ENCODE measurements around the gene NATD1.
"Not testable (repeated sequence)": the region's sequence is repeated elsewhere in the genome, so short reads cannot be mapped to it uniquely, and the experiment has no call there.

The NATD1 gene

DNA sequence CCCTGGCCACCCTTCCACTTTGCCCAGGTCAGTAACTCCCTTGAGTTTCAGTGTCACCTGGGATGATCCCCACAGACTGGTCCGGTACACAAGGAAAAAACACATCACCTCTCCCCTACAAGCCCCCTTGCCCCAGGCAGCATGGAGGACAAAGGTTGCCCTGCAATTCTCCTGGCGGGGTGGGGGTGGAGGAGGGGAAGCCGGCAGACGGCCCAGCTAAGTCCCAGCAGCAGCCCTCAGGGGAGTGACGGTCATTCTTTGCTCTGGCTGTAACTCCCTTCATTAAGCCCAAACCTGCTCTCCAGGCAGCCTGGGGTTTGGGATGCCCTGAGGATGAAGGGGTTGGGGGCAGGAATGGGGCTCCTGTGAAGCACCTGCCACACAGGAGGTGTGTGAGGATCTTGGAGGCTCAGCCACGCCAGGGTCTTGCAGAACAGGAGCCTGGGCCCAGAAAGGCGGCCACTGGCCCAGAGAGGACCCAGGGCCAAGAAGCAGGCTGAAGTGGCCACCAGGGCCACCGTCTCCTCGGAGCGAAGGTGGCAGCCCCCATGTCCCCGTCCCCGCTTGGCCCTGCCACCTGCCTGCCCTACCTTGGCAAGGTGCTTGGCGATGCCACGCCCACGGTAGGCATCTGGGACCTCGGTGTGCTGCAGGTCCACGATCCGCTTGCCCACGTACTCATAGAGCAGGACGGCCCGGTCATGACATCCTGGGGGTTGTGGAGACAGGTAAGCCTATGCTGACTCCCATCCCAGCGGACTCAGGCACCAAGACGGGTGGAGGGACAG lies 9.5 kb downstream of the NATD1 start:
- DNase-seq = no peak

DNA sequence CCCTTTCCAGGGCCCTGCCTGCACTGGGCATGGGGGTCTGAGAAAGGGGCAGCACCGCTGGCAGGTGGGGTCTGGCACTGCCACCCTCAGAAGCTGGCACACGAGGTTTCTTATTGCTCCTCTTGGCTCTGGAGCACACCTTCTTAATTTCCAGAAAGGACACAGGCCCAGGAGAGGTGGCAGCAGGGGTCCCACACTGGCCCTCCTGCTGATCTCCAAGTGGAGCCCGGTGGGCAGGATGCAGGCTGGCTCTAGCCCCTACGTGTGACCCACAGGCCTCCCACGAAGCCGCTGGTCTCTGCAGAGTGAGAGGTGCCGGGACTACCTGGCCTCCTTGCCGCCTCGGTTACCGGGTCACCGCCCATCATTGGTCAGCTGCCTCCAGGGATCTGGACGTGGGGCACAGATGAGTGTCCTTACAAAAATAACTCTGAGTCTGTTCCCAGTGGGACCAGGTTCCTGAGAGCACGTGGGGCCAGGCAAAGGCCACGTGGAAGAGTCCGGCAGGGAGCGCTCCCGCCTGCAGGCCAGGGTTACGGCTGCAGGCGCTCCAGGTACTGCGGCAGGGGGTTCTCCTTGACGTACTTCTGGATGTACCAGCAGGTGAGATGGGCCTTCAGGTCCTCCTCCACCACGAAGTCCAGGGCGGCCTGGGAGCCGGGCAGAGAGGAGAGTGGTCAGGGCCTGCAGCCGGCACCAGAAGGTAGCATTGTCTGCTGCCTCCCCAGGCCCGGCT lies 10.3 kb downstream of the NATD1 start:
- no peak for DNase-seq

DNA sequence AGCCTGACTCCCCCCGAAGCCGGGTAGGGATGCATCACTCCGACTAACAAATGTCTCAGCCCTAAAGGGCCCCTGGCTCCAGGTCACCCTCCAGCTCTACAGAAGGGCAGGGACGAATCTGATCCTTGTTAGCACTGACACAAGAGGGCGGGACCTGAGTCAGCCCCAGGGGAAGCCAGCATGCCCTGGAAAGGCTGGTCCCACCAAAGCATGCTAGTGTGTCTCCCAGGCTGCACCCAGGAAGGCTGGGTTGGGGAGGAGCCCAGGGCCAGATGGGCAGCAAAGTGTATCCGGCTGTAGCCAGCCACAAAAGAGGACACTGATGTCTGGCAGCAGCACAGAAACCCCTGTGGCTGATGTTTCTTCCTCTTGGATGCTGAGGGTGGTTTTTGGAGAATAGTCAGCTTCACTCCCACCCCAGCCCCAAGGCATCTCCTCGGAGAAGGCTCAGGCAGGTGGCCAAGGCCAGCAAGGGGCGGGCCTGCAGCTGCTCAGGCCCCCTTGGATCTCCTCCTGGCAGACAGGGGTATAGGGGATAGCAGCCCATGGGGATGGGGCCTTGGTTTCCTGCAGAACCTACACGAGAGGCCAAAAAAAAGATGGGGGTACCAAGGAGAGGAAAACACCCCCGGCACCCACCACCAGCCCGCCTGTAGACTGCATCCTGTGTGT lies 11.0 kb downstream of the NATD1 start:
- DNase-seq = no peak

DNA sequence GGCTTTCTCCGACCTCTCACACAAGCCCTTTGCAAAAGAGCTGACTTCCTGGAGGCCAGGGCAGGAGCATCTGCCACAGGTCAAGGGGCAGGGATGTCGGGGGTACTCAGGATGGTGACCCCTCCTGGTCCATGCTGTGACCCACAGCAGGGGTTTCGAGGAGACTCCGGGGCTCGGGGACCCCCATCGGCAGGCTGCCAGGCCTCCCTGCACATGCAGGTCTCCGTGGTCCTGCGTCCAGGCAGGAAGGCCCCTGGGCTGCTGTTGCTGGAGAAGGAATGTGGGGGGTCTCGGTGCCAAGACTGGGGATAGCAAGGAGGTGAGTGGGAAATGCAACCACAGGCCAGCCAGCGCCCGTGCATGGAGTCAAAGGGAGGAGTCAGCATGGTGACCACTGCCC lies 11.6 kb downstream of the NATD1 start:
- no peak for DNase-seq

DNA sequence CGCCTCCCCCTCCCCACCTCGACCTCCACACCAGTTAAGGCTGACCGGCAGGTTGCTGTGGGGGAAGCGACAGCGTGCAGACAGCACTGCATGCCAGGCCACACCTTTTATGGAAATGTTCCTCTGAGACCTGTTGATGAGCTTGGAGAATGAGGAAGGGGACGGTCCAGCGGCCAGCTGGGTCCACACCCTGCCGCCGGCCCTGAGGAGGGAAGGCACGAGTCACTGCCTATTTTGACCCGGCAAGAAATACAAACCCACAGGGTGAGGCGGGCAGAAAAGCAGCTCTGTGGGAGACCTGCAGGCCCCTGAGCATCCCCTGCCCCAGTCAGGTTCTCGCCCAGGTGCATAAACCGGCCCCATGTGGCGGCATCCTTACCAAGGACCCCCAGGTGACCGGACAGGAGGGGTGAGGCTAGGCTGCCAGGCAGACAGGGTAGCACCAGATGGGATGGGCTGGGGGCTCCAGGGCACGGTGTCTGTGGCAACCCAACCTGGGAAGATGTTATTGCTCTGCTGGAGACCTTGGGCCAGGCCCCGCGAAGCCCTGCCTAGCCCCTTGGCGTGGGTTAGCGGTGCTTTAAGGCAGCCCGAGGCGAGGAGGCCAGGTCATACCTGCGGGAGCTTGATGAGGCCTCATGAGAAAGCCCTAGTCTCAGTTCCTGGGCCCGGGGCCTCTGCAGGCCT lies 12.7 kb downstream of the NATD1 start:
- DNase-seq = no peak

DNA sequence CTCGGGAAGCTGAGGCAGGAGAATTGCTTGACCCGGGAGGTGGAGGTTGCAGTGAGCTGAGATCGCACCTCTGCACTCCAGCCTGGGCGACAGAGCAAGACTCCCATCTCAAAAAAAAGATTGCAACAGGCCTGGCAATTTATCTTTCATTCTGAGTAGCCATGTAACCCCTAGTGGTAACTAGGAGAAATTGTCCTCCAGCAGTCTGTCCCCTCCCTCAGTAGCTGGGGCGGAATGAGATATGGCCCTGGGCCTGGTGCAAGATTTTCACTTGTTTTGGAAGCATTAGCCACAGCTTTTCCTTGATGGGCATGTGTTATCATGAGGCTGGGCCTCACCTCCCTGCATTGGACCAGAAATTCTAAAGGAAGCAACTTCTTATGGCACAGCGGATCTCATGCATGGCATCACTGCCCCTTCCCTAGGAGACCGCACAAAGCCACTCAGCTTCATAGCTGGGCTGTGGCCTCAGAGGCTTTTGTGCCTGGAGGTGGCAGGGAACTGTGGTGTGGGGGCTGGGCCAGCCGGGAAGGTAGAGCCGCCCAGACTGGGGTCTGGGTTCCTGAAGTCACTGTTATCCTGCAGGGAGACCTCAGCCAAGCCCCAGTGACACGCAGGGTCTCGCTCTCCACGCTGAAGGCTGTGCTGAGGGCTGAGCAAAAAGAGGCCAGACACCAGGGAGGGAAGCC lies 13.4 kb downstream of the NATD1 start:
- no peak for DNase-seq

DNA sequence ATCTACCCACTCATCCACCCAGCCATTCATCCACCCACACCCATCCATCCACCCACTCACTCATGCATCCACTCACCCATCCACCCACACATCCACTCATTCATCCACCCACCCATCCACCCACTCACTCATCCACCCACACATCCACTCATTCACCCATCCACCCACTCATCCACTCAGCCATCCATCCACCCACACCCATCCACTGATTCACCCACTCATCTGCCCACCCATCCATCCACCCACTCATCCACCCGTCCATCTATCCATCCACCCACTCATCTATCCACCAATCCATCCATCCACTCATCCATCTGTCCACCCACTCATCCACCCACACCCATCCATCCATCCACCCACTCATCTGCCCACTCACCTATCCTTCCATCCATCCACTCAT lies 17.3 kb downstream of the NATD1 start:
- no peak for DNase-seq

DNA sequence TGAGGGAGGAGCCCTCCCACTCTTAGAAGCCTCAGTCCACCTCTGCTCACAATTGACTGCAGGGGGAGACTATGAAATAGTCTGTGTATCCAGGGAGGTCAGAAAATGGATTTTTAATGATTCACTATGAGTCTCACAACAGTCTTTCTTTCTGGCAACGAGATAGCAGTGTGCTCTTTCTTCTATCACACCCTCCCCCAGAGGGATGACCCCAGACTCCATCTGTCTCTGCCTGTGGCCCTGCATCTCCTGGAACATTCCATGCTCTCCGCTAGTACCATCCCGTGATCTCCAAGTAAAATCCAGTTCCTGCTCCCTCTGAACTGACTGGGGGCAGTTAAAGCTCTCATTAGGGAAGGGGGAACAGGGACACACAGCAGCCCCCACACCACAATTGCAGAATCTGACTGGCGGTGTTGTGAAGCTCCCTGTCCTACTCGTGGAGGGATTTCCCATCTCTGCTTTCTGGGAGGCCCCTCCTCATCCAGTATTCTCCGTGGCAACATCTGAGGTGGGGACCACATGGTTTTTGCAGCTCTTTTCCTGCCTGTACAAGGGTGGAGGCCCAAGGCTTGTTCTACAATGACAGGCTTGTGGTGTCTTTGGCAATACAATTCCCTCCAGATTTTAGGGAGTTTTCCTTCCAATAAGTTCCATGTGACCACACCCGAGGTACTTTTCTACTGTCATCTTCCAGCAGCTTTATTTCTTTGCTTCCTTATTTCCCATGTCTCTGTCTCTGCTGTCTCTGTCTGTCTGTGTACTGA lies 19.4 kb downstream of the NATD1 start:
- DNase-seq = no peak

DNA sequence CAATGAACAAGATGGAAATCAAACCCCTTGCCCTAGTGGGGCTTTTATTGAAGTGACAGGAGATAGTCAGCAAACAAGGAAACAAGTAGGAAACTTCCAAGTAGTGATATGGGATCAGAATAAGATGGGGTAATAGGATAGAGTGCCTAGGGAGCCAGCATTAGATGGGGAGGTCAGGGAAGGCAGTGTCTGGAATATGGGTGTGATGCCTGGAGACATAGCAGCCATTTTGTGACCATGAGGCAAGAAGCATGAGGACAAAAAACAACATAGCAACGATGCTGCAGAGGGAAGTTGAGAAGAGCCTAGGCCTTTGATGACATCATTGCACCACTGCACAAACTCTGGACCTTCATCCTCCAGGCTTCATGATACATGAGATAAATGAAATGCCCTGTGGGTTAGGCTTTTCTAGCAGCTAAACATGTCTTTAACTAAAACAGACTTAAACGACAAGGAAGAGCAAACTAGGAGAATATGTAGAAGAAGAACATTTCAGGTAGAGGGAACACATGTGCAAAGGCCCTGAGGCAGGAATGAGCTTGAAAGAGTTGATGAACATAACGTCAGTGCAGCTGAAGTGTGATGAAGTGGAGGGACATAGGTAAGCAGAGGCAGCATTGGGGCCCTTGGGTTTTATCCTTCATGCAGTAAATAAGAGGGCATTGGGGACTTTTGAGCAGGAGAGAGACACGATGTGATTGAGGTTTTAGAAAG lies 21.0 kb downstream of the NATD1 start:
- no peak for DNase-seq

DNA sequence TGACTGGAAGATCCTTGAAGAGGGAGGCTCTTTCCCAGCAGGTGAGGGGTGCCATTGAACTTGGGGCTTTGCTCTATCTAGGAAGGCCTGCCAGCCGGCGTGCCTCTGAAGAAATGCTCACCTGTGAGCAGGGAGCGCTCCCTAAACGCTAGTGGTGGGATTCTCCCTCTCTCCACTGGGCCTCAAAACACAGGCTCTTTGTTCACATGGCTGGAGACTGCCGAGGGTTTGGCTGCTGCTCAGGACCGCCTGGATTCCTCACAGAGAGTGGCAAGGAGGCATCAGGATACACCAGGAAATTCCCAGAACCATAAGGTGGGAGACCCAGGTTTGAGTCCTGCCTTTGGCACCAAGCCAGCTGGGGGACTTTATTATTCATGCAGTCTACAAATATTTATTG lies 21.7 kb downstream of the NATD1 start:
- no peak for DNase-seq

DNA sequence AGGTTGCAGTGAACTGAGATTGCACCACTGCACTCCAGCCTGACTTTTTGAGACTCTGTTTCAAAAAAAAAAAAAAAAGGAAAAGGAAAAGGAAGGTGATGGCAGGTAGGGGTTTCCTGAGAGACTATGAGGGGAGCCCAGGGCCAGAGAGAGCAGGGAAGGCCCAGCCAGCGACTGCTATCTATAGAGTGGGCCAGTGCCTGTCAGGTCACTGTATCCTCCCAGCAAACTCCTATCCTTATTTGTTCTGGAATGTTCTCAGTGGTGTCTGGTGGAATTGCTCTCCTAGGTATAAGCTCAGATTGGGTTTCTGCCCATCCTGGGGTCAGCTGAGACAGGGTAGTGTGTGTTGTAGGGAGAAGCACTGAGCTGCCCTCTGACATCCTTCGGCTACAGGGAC lies 24.4 kb downstream of the NATD1 start:
- DNase-seq = no peak

DNA sequence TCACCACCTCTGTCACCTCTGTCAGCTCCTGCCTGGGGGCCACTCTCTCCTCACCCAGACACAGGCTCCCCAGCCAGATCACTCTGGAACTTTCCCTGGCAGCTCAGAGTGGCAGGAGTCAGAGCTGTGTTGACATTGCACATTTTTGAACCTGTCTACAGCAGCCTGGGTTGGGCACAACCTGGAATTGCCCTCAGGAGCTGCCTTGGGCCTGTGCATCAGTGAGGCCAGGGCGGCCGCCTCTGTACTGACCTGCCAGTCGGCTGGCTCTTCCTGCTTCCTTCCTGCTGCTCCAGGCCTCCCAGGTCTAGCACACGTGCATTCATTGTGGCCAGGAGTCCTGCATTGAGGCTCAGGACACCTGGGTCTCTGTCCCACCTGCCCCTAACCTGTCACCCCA lies 25.1 kb downstream of the NATD1 start:
- no peak for DNase-seq

DNA sequence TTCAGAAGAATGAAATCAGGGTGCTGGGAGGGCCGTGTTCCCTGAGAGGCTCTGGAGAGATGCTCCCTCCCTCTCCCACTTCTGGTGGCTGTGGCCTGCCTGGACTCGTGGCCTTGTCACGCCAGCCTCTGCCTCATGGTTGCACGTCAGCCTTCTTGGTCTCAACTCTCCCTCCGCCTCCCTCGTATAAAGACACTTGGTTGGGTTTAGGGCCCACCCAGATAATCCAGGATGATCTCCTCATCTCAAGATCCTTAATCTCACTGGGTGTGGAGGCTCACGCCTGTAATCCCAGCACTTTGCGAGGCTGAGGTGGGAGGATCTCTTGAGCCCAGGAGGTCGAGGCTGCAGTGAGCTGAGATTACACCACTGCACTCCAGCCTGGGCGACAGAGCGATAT lies 25.9 kb downstream of the NATD1 start:
- DNase-seq = not testable (repeated sequence)

DNA sequence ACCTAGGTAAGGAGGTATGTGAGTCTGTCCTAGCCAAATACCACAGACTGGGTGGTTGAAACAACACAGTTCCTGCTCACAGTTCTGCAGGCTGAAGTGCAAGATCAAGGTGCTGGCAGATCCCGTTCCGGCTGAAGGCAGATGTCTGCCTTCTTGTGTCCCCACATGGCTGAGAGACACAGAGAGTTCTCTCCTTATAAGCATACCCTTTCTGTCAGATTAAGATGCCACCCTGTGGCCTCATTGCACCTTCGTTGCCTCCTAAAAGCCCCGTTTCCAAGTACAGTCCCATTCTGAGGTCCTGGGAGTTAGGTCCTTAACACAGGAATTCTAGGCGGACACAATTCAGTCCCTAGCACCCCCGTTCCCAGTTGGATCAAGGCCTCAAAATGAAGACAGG lies 30.1 kb downstream of the NATD1 start:
- no peak for DNase-seq

DNA sequence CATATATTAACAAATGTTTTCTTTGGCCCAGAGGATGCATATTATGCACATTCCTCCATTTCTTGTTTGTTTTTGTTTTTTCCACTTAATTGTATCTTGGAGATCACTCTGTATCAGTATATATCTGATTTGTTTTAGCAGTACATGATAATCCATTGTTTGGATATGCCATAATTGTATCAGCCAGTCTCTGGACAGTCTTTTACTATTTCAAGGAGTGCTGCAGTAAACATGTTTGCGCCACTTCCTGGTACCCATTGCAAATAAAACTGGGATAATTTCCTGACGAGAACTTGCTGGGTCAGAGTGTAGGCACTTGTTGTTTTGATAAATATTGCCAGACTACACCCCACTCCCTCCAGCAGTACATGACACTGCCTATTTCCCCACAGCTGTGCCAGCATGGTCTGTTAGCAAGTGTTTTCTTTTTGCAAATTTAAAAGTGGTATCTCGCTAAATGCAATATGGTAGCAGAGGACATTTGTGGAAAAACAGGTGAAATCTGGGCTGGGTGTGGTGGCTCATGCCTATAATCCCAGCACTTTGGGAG lies 34.3 kb downstream of the NATD1 start:
- no peak for DNase-seq

DNA sequence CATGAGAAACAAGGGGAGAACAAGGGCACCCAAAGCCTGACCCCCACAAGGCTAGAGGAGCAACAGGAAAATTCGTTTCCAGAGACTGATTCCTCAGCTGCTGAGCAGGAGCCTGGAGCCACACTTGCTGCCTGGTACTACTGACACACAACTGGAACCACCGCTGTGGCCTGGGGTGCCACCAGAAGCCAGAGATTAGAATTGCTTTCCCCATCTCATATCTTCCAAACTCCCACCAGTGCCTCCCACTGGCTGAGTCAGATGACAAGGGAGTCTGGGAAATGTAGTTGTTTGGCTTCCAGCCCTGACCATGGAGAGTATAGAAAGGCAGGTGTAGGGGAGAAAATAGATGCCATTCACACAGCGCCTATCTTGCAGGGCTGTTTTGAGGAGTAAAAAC lies 35.1 kb downstream of the NATD1 start:
- no peak for DNase-seq

DNA sequence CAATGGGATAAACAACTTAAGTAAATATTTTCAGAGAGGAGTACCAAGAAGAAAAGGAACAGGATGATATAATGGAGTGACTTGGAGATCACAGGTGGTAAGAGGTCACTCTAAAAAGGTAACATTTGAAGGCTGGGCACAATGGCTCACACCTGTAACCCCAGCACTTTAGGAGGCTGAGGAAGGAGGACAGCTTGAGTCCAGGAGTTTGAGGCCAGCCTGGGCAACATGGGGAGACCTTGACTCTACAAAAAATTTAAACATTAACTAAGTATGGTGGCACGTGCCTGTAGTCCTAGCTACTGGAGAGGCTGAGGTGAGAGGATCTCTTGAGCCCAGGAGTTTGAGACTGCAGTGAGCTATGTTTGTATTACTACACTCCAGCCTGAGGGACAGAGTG lies 35.9 kb downstream of the NATD1 start:
- no peak for DNase-seq

DNA sequence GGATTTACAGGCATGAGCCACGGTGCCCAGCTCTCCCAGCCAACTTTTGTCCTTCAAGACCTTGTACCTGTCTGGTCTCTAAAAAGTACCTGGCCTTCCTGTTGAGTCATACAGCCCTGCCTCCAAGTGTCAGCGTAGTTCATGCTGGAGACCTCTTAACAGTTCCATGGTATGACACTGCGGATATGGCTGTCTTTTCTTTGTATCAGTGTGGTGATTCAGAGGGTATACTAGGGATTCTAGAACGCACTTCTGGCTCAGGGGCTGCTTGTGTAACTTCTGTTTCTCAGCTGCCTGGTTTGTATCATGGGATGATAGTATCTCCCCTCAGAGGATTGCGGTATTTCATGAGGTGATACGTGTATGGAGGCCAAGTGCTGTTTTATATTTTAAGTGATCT lies 37.3 kb downstream of the NATD1 start:
- no peak for DNase-seq

DNA sequence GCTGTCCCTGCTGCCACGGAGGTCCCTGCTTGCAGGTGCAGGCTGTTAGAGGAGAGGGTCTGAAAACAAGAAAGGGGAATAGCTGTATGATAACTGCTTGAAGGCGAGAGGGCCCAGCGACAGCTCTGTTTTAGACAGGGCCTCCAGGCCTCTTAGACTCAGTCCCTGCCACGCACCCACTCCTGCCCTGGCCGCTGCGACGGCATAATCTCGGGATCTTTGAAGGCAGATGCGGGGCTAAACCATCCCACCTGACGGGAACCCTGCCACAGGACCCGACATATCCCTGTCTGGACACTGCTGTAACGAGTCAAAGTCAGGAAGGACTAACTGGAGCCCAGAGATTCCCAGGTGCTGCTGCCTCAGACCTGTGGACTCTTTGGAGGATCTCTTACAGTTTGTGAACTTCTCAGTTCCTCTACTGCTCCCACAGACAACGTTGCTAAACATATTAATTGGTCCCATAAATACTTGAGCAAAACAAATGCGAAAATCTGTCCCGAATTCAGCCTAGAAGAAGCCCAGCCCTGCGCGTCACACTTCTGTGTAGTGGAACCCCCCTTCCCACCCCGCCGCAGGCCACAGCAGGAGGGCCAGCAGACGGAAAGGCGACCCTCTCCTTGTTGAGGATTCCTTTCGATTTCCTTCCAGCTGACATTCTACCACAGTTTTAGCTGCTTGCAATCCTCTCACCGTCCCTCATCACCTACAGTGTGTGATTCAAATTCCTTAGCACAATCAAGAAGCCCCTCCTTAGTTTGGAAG lies 38.3 kb downstream of the NATD1 start:
- DNase-seq = no peak

Measured in activated gamma-delta T cell (primary cell).